ENCODE measurements around the gene NDFIP1. TPM values are rescaled to one million over a fixed set of nuclear protein-coding genes. Genes with fewer than 3 reads are reported as not detected.

The NDFIP1 gene
- total and polyA plus RNA-seq, 10 of the 15 experiments (the other 5 are each of a cell fraction or from before 2014, with no cell fraction given), result 0.08 to 2.7 (median 0.92) TPM

DNA sequence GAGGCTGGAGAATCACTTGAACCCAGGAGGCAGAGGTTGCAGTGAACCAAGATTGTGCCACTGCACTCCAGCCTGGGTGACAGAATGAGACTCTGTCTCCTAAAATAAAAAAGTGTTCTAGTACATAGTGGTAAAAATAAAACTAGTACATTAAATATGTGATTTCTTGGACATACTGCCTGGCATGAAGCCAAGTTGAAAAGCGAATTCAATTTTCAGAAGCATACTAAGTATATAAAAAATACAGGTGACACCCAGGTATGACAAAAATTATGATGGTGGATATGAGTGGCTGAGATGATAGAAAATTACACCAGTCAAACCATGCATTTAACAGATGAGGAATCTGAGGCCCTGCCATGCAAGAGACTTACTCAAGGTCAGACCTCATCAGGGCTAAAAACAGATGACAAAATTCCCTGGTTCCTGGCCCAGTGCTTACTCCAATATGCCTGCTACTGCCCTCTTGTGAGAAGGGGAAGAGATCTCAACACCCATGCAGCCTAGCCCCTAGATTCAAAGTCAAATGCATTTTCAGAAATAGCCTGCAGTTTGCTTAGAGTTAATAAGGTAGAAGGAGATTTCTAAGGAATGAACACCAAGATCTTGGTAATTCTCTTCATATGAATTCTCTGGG, 49.2 kb upstream of the NDFIP1 start:
- RAD21 ChIA-PET (ENCODE audit: unreplicated experiment), result no interaction called here
- DNase-seq (ENCODE audit: low read depth, low spot score) (no peak), ATAC-seq (no peak), FAIRE-seq (no peak)
- TF ChIP-seq JUNB (IDR thresholded peaks at IDR 0.05), result no peak
- TF ChIP-seq CEBPB (IDR thresholded peaks at IDR 0.05; ENCODE audit: borderline replicate concordance in 1 of 2, low read depth in 2 of 2, low read length in 2 of 2), result no peak
- TF ChIP-seq RAD21 (IDR thresholded peaks at IDR 0.05; ENCODE audit: insufficient read depth, low read depth, low read length), result no peak
- no peak for TF ChIP-seq TAF1 (IDR thresholded peaks at IDR 0.05; ENCODE audit: borderline replicate concordance, low read depth, low read length)
- no peak for TF ChIP-seq YY1 (IDR thresholded peaks at IDR 0.05; ENCODE audit: low read depth, low read length)
- TF ChIP-seq NFXL1 (IDR thresholded peaks at IDR 0.05; ENCODE audit: borderline replicate concordance), result no peak
- no peak for TF ChIP-seq BACH1 (IDR thresholded peaks at IDR 0.05; ENCODE audit: borderline replicate concordance)
- TF ChIP-seq NFYA (IDR thresholded peaks at IDR 0.05; ENCODE audit: borderline replicate concordance, low read depth, low read length), result no peak
- TF ChIP-seq EZH2 (IDR thresholded peaks at IDR 0.05; ENCODE audit: borderline replicate concordance, control insufficient read depth, low read depth, low read length), result no peak
- TF ChIP-seq NFIC (IDR thresholded peaks at IDR 0.05; ENCODE audit: low read depth, low read length), result no peak
- TF ChIP-seq TARDBP (IDR thresholded peaks at IDR 0.05; ENCODE audit: borderline replicate concordance), result no peak
- TF ChIP-seq, protein P1, sequence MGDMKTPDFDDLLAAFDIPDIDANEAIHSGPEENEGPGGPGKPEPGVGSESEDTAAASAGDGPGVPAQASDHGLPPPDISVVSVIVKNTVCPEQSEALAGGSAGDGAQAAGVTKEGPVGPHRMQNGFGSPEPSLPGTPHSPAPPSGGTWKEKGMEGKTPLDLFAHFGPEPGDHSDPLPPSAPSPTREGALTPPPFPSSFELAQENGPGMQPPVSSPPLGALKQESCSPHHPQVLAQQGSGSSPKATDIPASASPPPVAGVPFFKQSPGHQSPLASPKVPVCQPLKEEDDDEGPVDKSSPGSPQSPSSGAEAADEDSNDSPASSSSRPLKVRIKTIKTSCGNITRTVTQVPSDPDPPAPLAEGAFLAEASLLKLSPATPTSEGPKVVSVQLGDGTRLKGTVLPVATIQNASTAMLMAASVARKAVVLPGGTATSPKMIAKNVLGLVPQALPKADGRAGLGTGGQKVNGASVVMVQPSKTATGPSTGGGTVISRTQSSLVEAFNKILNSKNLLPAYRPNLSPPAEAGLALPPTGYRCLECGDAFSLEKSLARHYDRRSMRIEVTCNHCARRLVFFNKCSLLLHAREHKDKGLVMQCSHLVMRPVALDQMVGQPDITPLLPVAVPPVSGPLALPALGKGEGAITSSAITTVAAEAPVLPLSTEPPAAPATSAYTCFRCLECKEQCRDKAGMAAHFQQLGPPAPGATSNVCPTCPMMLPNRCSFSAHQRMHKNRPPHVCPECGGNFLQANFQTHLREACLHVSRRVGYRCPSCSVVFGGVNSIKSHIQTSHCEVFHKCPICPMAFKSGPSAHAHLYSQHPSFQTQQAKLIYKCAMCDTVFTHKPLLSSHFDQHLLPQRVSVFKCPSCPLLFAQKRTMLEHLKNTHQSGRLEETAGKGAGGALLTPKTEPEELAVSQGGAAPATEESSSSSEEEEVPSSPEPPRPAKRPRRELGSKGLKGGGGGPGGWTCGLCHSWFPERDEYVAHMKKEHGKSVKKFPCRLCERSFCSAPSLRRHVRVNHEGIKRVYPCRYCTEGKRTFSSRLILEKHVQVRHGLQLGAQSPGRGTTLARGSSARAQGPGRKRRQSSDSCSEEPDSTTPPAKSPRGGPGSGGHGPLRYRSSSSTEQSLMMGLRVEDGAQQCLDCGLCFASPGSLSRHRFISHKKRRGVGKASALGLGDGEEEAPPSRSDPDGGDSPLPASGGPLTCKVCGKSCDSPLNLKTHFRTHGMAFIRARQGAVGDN (IDR thresholded peaks at IDR 0.05), result no peak
- TF ChIP-seq ZSCAN29 (IDR thresholded peaks at IDR 0.05), result no peak
- TF ChIP-seq YBX1 (IDR thresholded peaks at IDR 0.05), result no peak
- no peak for TF ChIP-seq CHD1 (IDR thresholded peaks at IDR 0.05; ENCODE audit: low read depth, low read length)
- no peak for TF ChIP-seq CREB1 (IDR thresholded peaks at IDR 0.05; ENCODE audit: low read depth)
- TF ChIP-seq MTA2 (IDR thresholded peaks at IDR 0.05; ENCODE audit: low read depth), result no peak
- TF ChIP-seq RBBP5 (conservative IDR thresholded peaks at IDR 0.05), result no peak
- TF ChIP-seq, protein P2, sequence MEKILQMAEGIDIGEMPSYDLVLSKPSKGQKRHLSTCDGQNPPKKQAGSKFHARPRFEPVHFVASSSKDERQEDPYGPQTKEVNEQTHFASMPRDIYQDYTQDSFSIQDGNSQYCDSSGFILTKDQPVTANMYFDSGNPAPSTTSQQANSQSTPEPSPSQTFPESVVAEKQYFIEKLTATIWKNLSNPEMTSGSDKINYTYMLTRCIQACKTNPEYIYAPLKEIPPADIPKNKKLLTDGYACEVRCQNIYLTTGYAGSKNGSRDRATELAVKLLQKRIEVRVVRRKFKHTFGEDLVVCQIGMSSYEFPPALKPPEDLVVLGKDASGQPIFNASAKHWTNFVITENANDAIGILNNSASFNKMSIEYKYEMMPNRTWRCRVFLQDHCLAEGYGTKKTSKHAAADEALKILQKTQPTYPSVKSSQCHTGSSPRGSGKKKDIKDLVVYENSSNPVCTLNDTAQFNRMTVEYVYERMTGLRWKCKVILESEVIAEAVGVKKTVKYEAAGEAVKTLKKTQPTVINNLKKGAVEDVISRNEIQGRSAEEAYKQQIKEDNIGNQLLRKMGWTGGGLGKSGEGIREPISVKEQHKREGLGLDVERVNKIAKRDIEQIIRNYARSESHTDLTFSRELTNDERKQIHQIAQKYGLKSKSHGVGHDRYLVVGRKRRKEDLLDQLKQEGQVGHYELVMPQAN (conservative IDR thresholded peaks at IDR 0.05), result no peak
- no peak for TF ChIP-seq HCFC1 (IDR thresholded peaks at IDR 0.05; ENCODE audit: low read length)
- intact Hi-C loops (cut with micrococcal nuclease; ENCODE audit: unreplicated experiment), result no loop called here
- H3K9ac ChIP-seq (ENCODE audit: control insufficient read depth, insufficient read depth, low read length), result no peak overlapping the region
- no peaks in the 10 kb centered on the region for H3K4me1 ChIP-seq (ENCODE audit: control insufficient read depth, insufficient read depth, low read length)
- no peak overlapping the region for H3K4me3 ChIP-seq
- H3K27ac ChIP-seq (ENCODE audit: control insufficient read depth, insufficient read depth), result no peak overlapping the region
- SMC1A ChIA-PET (ENCODE audit: uncharacterized antibody, unreplicated experiment), result no interaction called here
- POLR2A ChIA-PET, result no interaction called here
- H3K27me3 ChIP-seq (replicated peaks in 1 of 2; ENCODE audit: control insufficient read depth in 2 of 2, insufficient read depth in 2 of 2, low read length in 1 of 2), result no peaks in the 10 kb centered on the region; a peak in 1 of 4 replicates
- H3K36me3 ChIP-seq (ENCODE audit: control insufficient read depth in 2 of 2, insufficient read depth in 2 of 2, low read length in 1 of 2), result no peaks in the 10 kb centered on the region
- CTCF ChIA-PET, result no interaction called here
- WGBS (ENCODE audit: insufficient coverage, insufficient replicate concordance, low lambda C conversion rate, missing lambda C conversion rate), result 8% methylated on average over 1 of the region's 1 CpG
- in situ Hi-C loops (cut with MboI), result no loop called here
- no peaks in the 10 kb centered on the region for H3K79me2 ChIP-seq (ENCODE audit: control insufficient read depth, insufficient read depth, low read length)
- H4K20me1 ChIP-seq (ENCODE audit: control insufficient read depth, insufficient read depth), result no peaks in the 10 kb centered on the region
- H3K9me3 ChIP-seq (replicated peaks; ENCODE audit: control insufficient read depth, insufficient read depth, low read length), result no peaks in the 10 kb centered on the region
- H2AFZ ChIP-seq (ENCODE audit: control insufficient read depth, low read depth, low read length), result no peak overlapping the region
- no peak overlapping the region for H3K4me2 ChIP-seq (ENCODE audit: control insufficient read depth, insufficient read depth)
- BruUV-seq (replicated peaks), result no TSS peak

All from GM12878 (cell line).